ENCODE results near the gene NRG2. TPM values are rescaled to one million over a fixed set of nuclear protein-coding genes. Genes with fewer than 3 reads are reported as not detected.

The NRG2 gene
- polyA plus RNA-seq, 1 donor = 1.7 TPM

DNA sequence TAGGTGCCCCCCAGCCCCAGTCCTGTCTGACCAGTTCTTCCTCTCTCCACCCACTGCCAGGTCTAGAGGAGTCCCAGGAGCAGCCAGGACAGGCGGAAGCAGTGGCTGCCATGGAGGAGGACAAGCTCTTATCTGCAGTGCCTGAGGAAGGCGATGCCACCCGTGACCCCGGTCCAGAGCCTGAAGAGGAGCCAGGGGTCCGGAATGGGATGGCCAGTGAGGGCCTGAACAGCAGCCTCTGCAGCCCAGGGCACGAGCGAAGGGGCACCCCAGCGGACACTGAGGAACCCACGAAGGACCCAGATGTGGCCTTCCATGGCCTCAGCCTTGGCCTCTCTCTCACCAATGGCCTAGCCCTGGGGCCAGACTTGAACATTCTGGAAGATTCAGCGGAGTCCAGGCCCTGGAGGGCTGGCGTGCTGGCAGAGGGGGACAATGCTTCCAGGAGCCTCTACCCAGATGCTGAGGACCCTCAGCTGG is 233.7 kb downstream of the NRG2 start:
- DNase-seq = no peak

DNA sequence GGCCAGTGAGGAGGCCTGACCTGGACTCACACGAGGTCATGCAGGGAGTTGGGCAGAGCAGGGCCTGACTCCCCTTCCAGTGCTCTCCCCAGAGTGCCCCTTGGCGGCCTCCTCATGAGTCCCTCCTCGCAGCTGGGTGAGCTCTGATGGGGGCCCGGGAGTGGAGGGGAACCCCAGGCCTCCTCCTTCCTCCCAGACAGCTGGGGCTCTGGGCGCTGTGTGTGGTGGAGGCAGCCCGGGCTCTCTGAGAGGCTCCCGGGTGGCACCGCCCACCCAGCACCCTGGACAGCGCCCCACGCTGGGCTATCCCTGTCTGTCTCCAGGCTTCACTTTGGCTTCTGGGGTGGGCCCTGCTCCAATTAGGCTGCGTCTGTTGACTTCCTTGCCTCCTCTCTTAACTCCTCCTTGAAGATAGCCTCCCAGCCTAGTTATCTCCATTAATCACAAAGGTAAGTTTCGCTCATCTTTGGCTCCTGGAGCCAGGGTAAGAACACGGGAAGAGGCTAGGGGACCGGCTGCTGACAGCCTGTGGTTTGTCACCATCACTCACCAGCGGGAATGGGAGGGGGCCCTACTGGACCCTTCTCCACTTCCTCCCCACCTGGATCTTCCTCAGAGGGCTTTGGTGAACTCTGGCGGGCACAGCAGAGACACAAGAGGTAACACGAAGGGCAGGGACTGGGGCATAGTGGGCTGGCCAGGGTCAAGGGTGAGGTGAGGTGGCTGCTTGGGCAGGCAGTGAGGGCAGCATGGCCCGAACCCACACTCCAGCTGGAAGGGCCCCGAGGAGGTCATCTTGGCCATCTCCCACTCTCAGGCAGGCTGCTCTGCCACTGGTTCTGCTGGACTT is 234.4 kb downstream of the NRG2 start:
- peak; percentile 46 for DNase-seq

DNA sequence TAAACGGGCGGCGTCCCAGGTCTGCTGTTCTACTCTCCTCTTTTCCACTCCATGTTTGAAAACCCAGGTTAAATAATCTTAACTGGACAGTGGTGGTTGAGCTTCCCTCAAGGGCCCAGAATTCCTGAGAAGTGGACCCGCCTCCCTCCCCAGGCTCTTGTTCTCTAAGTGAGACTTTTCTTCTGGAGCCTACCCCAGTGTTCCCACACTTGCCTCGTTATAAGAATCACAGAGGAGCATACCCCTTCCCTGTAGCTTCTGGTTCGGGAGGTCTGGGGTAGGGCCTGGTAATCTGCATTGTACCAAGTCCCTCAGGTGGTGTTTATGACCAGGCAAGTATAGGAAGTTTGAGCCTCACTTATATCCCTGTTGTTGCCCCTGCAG is 235.5 kb downstream of the NRG2 start:
- no peak for DNase-seq

DNA sequence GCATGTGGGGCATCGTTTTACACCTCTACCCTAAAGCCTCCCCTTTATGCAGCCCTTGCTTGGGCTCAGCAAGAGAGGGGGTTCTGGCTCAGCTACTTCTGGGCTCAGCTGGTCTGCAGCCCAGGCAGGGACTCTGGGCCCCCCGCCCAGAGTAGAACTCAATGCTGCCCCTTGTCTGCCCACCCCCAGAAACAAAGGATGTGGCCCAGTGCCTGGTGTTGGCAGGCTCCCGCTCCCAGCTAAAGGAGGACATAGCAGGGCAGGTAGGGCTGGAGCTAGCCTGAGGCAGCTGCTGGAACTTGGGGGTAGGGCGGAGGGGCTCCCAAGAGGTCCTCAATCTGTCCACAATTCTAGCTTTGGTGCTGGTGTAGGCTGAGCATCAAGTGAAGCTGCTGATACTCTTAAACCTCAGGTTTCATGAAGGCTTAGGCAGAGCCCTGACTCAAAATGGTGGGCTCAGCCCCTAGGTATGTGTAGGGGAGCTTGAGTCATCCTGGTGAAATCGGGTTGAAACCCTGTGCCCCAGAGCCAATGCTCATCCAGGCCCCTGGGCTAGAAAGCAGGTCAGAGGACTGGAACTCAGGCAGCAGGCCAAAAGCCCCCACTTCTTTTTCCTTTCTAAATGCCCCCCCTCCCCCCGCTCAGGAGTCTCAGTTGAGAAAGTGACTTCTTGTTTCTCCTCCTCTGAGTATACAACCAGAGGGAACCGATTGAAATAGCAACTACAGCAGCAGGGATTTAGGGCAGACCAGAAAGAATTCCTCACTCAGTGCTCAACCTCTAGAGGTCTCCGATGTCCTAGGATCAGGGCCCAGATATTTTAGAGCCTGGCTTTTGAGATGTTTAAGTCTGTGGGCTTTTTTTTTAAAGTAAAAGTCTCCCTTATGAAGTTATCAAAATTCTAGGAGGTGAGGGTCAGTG is 236.1 kb downstream of the NRG2 start:
- DNase-seq = no peak

DNA sequence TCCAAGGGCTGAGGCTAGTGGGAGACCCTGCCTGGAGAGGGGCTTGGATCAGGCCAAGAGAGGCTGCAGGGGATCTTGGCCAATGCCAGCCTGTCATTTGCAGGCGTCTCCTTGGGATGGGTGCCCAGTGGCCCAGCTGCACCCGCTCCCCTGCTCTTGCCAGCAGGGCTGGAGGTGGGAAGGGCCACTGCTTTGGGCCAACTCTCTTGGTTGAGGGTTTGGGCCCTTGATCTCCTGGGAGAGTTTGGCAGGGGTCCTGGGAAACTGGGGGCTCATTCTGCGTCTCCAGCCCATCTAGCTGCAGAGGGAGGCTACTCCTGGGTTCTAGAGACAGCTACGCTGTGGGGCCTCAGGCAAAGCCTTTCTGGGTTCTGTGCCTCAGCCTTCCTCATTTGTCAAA is 237.0 kb downstream of the NRG2 start:
- no peak for DNase-seq

DNA sequence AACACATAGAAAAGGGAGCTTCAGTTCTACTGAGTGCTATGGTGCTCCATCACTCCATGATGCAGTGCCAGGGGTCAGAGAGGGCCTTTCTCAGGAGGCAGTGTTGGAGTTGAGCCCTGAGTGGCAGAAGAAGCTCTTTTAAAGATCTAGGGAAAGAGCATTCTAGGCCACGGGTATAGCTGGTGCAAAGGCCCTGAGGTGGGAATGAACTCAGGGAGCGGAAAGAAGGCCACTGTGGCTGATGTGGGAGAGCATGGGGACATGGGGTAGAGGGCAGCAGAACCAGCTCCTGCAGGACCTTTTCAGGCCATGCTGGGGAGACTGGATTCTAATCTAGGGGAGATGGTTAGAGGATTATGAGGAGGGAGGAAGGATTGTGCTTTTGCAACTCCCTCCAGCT is 237.6 kb downstream of the NRG2 start:
- DNase-seq = no peak

DNA sequence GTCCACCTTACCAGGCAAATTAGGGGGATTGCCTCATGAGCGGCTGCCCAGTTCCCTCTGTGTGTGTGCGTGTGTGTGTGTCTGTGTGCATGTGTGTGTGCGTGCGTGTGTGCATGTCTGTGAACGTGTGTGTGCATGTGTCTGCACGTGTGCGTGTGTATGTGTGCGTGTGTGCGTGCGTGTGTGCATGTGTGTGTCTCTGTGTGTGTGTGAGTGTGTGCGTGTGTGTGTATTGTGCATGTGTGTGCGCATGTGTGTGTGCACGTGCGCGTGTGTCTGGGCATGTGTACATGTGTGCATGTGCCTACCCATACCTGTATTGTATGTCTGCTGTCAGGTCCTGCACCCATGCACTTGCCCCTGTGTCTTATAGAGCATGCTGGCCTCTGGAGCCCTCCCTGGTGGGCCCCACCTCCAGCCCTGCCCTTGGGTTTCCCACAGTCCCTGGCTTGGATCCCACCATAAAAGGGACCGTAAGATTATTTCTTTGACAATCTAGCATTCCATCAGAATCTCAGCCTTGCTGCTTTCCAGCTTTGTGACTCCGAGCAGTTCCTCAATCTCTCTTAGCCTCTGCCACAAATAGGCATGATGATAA is 238.2 kb downstream of the NRG2 start:
- no peak for DNase-seq

DNA sequence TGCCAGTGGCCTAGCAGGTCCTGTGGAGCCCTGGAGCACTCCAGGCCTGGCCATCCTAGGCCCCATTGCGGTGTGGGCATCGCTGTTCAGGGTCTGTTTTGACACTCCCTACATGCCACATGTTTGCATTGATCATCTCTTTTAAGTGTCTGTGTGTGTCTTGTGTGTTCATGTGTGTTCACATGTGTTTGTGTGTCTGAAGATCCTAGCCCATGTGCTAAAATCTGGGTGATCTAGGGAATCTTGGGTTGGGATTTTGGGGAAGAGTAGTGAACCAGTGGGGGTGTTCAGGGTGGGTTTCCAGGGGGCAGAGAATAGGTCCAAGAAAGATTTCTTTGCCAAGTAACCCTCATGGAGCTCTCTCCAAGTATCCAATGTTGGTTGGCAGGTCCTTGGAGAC is 239.1 kb downstream of the NRG2 start:
- DNase-seq = no peak

DNA sequence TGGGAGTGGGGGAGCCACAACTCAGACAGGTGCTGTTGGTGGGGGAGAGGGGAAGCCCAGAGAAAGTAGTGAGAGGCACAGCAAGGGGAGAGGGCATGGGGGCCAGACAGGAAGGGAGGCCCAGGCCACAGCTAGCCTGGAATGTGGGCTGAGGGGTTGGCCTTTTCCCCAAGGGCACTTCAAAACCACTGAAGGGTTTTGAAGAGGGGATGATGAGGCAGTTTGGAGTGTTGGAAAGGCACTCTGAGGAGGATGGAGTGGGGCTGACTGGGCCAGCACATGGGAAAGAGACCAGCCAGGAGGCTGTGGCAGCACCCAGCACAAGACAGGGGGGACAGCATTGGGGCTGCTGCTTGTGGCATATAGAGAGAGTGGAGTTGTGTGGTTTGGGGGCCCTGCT is 243.7 kb downstream of the NRG2 start:
- no peak for DNase-seq

DNA sequence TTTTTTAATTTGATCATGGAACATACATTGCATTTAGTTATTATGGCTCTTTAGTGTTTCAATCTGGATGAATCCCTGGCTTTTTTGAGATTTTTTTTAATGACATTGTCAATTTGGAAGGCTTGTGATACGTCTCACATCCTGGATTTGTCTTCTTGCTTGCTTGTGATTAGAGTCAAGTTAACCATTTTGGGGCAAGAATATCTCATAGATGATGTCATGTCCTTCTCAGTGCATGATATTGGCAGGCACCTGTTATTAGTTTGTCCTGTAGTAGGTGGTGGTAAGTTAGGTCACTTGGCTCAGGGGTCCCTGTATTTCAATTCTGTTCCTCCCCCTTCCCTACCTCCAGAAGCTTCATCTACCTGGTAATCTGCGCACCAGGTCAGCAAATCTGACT is 244.2 kb downstream of the NRG2 start:
- DNase-seq = no peak

DNA sequence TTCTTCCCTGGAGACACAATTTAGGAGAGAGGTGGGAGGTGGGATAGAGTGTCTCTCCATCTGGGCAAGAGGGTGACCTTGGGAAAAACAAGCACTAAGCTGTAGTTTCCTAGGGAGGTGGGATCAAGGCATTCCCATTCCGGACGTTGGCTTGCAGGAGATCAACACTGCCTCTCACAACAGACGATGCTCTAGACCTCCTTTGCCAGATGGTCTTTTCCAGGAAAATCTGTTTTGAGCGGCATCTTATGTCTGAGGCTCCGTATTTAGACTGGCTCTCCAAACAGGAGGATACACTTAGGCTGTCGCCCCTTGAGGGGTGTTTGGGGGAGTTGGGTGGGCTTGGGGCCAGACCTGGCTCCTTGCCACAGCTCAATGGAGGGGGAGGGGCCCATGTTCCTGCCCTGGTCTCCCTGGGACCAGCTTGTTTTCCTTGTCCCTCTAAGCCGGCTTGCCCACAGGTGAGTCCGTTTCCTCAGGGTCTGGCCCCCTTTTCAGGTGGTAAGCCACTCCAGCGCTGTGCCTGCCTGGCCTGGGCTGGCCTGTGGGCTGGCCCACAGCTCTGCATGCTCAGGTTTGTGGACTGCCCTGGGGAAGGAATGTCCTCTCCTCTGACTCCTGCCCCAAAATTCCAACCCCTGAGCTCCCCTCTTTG is 245.1 kb downstream of the NRG2 start:
- DNase-seq = no peak

DNA sequence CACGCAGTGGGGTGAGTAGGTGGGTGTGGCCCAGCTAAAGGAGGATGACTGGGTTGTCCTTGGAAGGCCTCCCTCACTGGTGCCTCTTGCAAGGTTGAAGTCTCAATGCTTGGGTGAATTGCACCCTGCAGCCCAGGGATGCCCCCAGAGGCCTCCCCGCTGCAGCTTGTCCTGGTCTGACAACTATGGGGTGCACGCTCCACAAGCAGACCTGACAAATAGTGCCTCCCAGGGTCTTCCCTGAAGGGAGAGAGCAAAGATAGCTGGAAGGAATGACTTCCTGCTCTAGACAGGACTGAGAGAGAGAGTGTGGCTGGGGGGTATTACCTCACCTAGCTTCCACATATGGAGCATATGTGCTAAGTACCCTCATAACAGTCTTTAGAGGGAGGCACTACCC is 245.8 kb downstream of the NRG2 start:
- no peak for DNase-seq

Other genes starting within 250 kb of the NRG2 start
- gene PSD2, start 247.5 kb downstream of the NRG2 start, polyA plus RNA-seq (ENCODE audit: insufficient read length) = 0.31 TPM
- 11.0 TPM for gene PURA, start 70.8 kb upstream of the NRG2 start, polyA plus RNA-seq (ENCODE audit: insufficient read length)
- gene IGIP, start 82.6 kb upstream of the NRG2 start, polyA plus RNA-seq (ENCODE audit: insufficient read length) = 4.2 TPM
- gene CYSTM1, start 131.9 kb upstream of the NRG2 start, polyA plus RNA-seq (ENCODE audit: insufficient read length) = 28.2 TPM